K562 (cell line): Measurements from ENCODE around the gene KRT83. TPM values are rescaled to one million over a fixed set of nuclear protein-coding genes. Genes with fewer than 3 reads are reported as not detected.
A peak's percentile ranks its signal among the peaks of the same experiment; 100 is the strongest.

Experiments
- ATAC-seq: fragments of 200-7000 bp; cut with Tn5 transposase; 3 replicates; pipeline ENCODE4 v1.9.1; 2020; ENCODE audit warnings: moderate library complexity
- BruUV-seq: library from RNA; stranded (reverse); fragments of 400-500 nt; replicated peaks from 2 replicates; lab custom pipeline; 2021; lab: Mats Ljungman, UMichigan
- CTCF ChIA-PET: fragments of 300-600 bp; formaldehyde crosslinking; extraction: SDS; loops from one replicate; lab custom pipeline; 2021; ENCODE audit warnings: low intra/inter-chr PET ratio; lab: Yijun Ruan, JAX
- POLR2A ChIA-PET: fragments of 300-600, 350-650 bp; sonication (Branson Sonifier 250); formaldehyde crosslinking; extraction: SDS; loops from one replicate; lab custom pipeline; 2021; ENCODE audit warnings: antibody characterized with exemption, inconsistent platforms; lab: Yijun Ruan, JAX
- DNase-seq, 4 experiments: peaks; one replicate each; pipeline versions ENCODE4 v3.0.0 to v3.0.0-alpha.2; 2011 to 2018; ENCODE audit warnings: low spot score in 3 of 4, mixed read lengths in 3 of 4; ENCODE audit errors: extremely low read depth in 1 of 4
- FAIRE-seq: peaks from 2 replicates; lab custom pipeline; 2011; peaks lifted over from hg19 to GRCh38; lab: Jason Lieb, UNC
- H2AFZ ChIP-seq: 2 replicates; pipeline ENCODE4 v1.6.0; 2011; ENCODE audit warnings: low read depth, low read length, control low read depth, inconsistent platforms
- H3K27ac ChIP-seq: fragments of 200-600 bp; 3 replicates; pipeline ENCODE4 v1.8.0; 2011; ENCODE audit warnings: low read depth, mild to moderate bottlenecking, control low read depth, inconsistent platforms, low read length, moderate library complexity, mixed read lengths; ENCODE audit errors: extremely low read depth
- H3K27me3 ChIP-seq, 2 experiments: fragments of 300-600 bp in 1 of 2; 2 replicates in 1 of 2; 3 replicates in 1 of 2; pipeline versions ENCODE4 v1.6.0 to v1.8.0; 2011; ENCODE audit warnings: inconsistent platforms in 2 of 2, low read length in 2 of 2, mild to moderate bottlenecking in 1 of 2, mixed read lengths in 1 of 2, moderate library complexity in 1 of 2; ENCODE audit not compliant: control insufficient read depth in 2 of 2, insufficient read depth in 2 of 2
- H3K36me3 ChIP-seq: fragments of 300-600 bp; 3 replicates; pipeline ENCODE4 v1.8.0; 2011; ENCODE audit warnings: mild to moderate bottlenecking, low read length, inconsistent platforms; ENCODE audit not compliant: control insufficient read depth, insufficient read depth
- H3K4me1 ChIP-seq, 2 experiments: fragments of 200-600 bp in 1 of 2; replicated peaks in 1 of 2; 2 replicates in 1 of 2; 3 replicates in 1 of 2; pipeline versions ENCODE4 v1.5.1 to v1.8.0; 2011; ENCODE audit warnings: inconsistent platforms in 2 of 2, low read length in 2 of 2, mild to moderate bottlenecking in 1 of 2, mixed read lengths in 1 of 2, moderate library complexity in 1 of 2; ENCODE audit not compliant: control insufficient read depth in 2 of 2, insufficient read depth in 2 of 2
- H3K4me2 ChIP-seq: 2 replicates; pipeline ENCODE4 v1.6.1; 2011; ENCODE audit warnings: low read length, control low read depth, inconsistent platforms, mixed read lengths; ENCODE audit not compliant: insufficient read depth
- H3K4me3 ChIP-seq: fragments of 200-600 bp; sonication (generic), shearing (Covaris generic); 2 replicates; pipeline ENCODE4 v1.5.1; 2016; ENCODE audit warnings: control low read depth, inconsistent platforms
- H3K79me2 ChIP-seq: fragments of 200-600 bp; 3 replicates; pipeline ENCODE4 v1.8.0; 2011; ENCODE audit warnings: low read length, inconsistent platforms; ENCODE audit not compliant: control insufficient read depth, insufficient read depth
- H3K9ac ChIP-seq, 2 experiments: 2 replicates each; pipeline versions ENCODE4 v1.6.0 to v1.6.1; 2011; ENCODE audit warnings: low read depth in 2 of 2, low read length in 2 of 2, control low read depth in 1 of 2, inconsistent platforms in 1 of 2, mild to moderate bottlenecking in 1 of 2, mixed read lengths in 1 of 2; ENCODE audit not compliant: insufficient read depth in 1 of 2
- H3K9me1 ChIP-seq: one replicate; pipeline ENCODE4 v1.6.0; 2011; ENCODE audit warnings: inconsistent platforms, mild to moderate bottlenecking, low read length, moderate library complexity; ENCODE audit not compliant: control insufficient read depth, insufficient read depth
- H3K9me3 ChIP-seq: replicated peaks from 2 replicates; pipeline ENCODE4 v1.5.1; 2011; ENCODE audit warnings: low read depth, low read length, inconsistent platforms; ENCODE audit not compliant: control insufficient read depth, insufficient read depth
- H4K20me1 ChIP-seq: replicated peaks from 2 replicates; pipeline ENCODE4 v1.6.1; 2011; ENCODE audit warnings: low read length, inconsistent platforms, mixed read lengths; ENCODE audit not compliant: control insufficient read depth, insufficient read depth
- CTCF ChIP-seq, 3 experiments: IDR thresholded peaks in 2 of 3; conservative IDR thresholded peaks in 1 of 3; 2 replicates each; pipeline ENCODE4 v1.5.1; 2011 to 2012; ENCODE audit warnings: low read length in 3 of 3, mild to moderate bottlenecking in 3 of 3, control low read depth in 2 of 3, improper control_type of control experiment in 1 of 3, inconsistent platforms in 1 of 3, low read depth in 1 of 3, mixed read lengths in 1 of 3, moderate library complexity in 1 of 3; ENCODE audit not compliant: insufficient read depth in 2 of 3
- DACH1 ChIP-seq: fragments of 450-650 bp; IDR thresholded peaks from 2 replicates; pipeline ENCODE4 v1.6.1; 2018; ENCODE audit not compliant: partially characterized antibody
- ETS2 ChIP-seq: IDR thresholded peaks from 2 replicates; pipeline ENCODE4 v1.6.1; 2016; ENCODE audit warnings: borderline replicate concordance, missing genetic modification characterization, mild to moderate bottlenecking, moderate library complexity, missing compliant biosample characterization; ENCODE audit not compliant: poor library complexity, severe bottlenecking
- KAT2B ChIP-seq: IDR thresholded peaks from one replicate; pipeline ENCODE4 v1.6.1; 2012; ENCODE audit warnings: low read depth, mild to moderate bottlenecking, control low read depth, inconsistent platforms, low read length, moderate library complexity
- MCM2 ChIP-seq: fragments of 450-650 bp; IDR thresholded peaks from 2 replicates; pipeline ENCODE4 v1.6.1; 2017; ENCODE audit warnings: low read depth, mild to moderate bottlenecking
- NRF1 ChIP-seq, 2 experiments: fragments of 450-650 bp; IDR thresholded peaks in 1 of 2; conservative IDR thresholded peaks in 1 of 2; 2 replicates each; pipeline ENCODE4 v1.6.1; 2014; ENCODE audit warnings: mild to moderate bottlenecking in 2 of 2
- SPI1 ChIP-seq: IDR thresholded peaks from 2 replicates; pipeline ENCODE4 v1.6.1; 2011; ENCODE audit warnings: low read depth, low read length, control low read depth, borderline replicate concordance
- ZNF57 ChIP-seq: fragments of 450-650 bp; formaldehyde crosslinking; IDR thresholded peaks from 2 replicates; pipeline ENCODE4 v1.4.0; 2020; ENCODE audit warnings: mild to moderate bottlenecking, moderate library complexity
- WGBS: fragments of 100-300 bp; shearing (Covaris generic); methylation state at CpG from one replicate; pipeline ENCODE4 v1.1.6; 2016; ENCODE audit warnings: low coverage, mixed read lengths; ENCODE audit not compliant: insufficient coverage; ENCODE audit errors: missing lambda C conversion rate; 5-methylcytosine and 5-hydroxymethylcytosine counted together
- in situ Hi-C: fragments of 300-500 bp; cut with MboI; formaldehyde crosslinking; loops from 4 replicates; pipeline ENCODE4 v1.15.0; 2018; ENCODE audit warnings: inconsistent platforms, mixed read lengths
- intact Hi-C: fragments of 100-400 bp; cut with micrococcal nuclease; formaldehyde crosslinking; loops from 2 replicates; pipeline ENCODE4 v1.14.2; 2022
- polyA plus RNA-seq, 8 experiments: library from polyadenylated mRNA; depleted of rRNA in 4 of 8; stranded (reverse) in 5 of 8; unstranded in 3 of 8; fragments of >200 nt; fragmentation: Nextera tagmentation in 2 of 8; fragmentation: Illumina TruSeq in 1 of 8; extraction: Ambion mirVana in 2 of 8; extraction: Trizol in 1 of 8; gene quantifications; 2 replicates each; pipeline versions ENCODE4 v1.2.1 to v1.2.3, GENCODE V29; 2011 to 2014; ENCODE audit warnings: inconsistent platforms in 1 of 8, missing spikeins in 1 of 8
- total RNA-seq, 7 experiments: library from RNA; depleted of rRNA in 6 of 7; stranded (reverse); fragments of >200 nt in 6 of 7; fragmentation: Illumina TruSeq in 2 of 7; extraction: Trizol in 2 of 7; gene quantifications; 2 replicates each; pipeline versions ENCODE4 v1.2.1 to v1.2.3, GENCODE V29; 2011 to 2021; ENCODE audit warnings: low replicate concordance in 1 of 7

KRT83 gene
- total and polyA plus RNA-seq, 9 of the 15 experiments (the other 6 are each of a cell fraction or from before 2014, with no cell fraction given) = not detected

GRCh38 chr12:52307836-52308805, 13.1 kb downstream of the KRT83 start:
- Histone ChIP-seq H3K79me2 (no peaks in the 10 kb centered on the region), H3K4me2 (no peak overlapping the region), H3K9ac (no peak overlapping the region), H3K36me3 (no peaks in the 10 kb centered on the region), H3K27me3 (peaks cover 13 to 34% of the 10 kb centered on the region in 2 experiments; a peak in 4 of 5 replicates), H2AFZ (no peak overlapping the region), H3K4me3 (no peak overlapping the region), H3K4me1 (peaks cover 0 to 8% of the 10 kb centered on the region in 2 experiments; a peak in 2 of 5 replicates), H4K20me1 (no peaks in the 10 kb centered on the region; the same call in 1 of the 2 replicates), H3K9me3 (no peaks in the 10 kb centered on the region), H3K9me1 (no peaks in the 10 kb centered on the region), H3K27ac (no peak overlapping the region)
- ATAC-seq = peak; percentile 77
- intact Hi-C loops = no loop called here
- no peak for FAIRE-seq
- DNase-seq = peak in 3 of 4 experiments; percentile 14 to 30 (median 26)
- ChIA-PET POLR2A (no interaction called here), CTCF (no interaction called here)
- no TSS peak for BruUV-seq
- in situ Hi-C loops = no loop called here
- 1% methylated on average over 46 of the region's 71 CpGs for WGBS
- no peak for TF ChIP-seq DACH1
- no peak for TF ChIP-seq MCM2
- no peak for TF ChIP-seq SPI1
- TF ChIP-seq ZNF57 (CRISPR knock-in tag) = no peak
- TF ChIP-seq ETS2 (tag) = no peak
- no peak for TF ChIP-seq KAT2B
- 0 out of 6 replicates have a peak, but pooled peaks of 1 of the 3 experiments have one; percentile 6 for TF ChIP-seq CTCF (IDR thresholded peaks at IDR 0.05 in 2 of 3, conservative IDR thresholded peaks at IDR 0.05 in 1 of 3; ENCODE audit: insufficient read depth in 2 of 3, low read depth in 1 of 3, low read length in 3 of 3)
- 0 out of 4 replicates have a peak, but pooled peaks of 1 of the 2 experiments have one; percentile 21 for TF ChIP-seq NRF1 (conservative IDR thresholded peaks at IDR 0.05 in 1 of 2, IDR thresholded peaks at IDR 0.05 in 1 of 2)
